HepG2 (cell line): Measurements from ENCODE around the gene GATD1. TPM values are rescaled to one million over a fixed set of nuclear protein-coding genes. Genes with fewer than 3 reads are reported as not detected.

ENCODE experiments used
- CC2D1A ChIP-seq: sonication (generic); formaldehyde crosslinking; IDR thresholded peaks from 2 replicates; pipeline ENCODE4 v1.8.1; 2023; ENCODE audit warnings: mild to moderate bottlenecking, missing genetic modification reagents
- GABPB1 ChIP-seq: IDR thresholded peaks from 2 replicates; pipeline ENCODE4 v1.6.1; 2016; ENCODE audit warnings: mild to moderate bottlenecking, missing genetic modification reagents, moderate library complexity, missing compliant biosample characterization
- GZF1 ChIP-seq: sonication (generic); formaldehyde crosslinking; IDR thresholded peaks from 2 replicates; pipeline ENCODE4 v1.5.1; 2020; ENCODE audit warnings: mild to moderate bottlenecking, missing genetic modification reagents
- HES4 ChIP-seq: sonication (generic); formaldehyde crosslinking; IDR thresholded peaks from 2 replicates; pipeline ENCODE4 v1.9.0; 2021; ENCODE audit warnings: mild to moderate bottlenecking, missing genetic modification reagents, borderline replicate concordance
- MXI1 ChIP-seq: IDR thresholded peaks from 3 replicates; pipeline ENCODE4 v1.6.1; 2012; ENCODE audit warnings: low read depth, low read length, inconsistent platforms, borderline replicate concordance
- SMYD3 ChIP-seq: sonication (generic); formaldehyde crosslinking; IDR thresholded peaks from 2 replicates; pipeline ENCODE4 v1.8.1; 2023; ENCODE audit warnings: mild to moderate bottlenecking, missing genetic modification reagents
- TBX2 ChIP-seq: sonication (generic); formaldehyde crosslinking; IDR thresholded peaks from 2 replicates; pipeline ENCODE4 v1.5.0; 2020; ENCODE audit warnings: missing genetic modification reagents, mild to moderate bottlenecking, borderline replicate concordance
- ZFP36L1 ChIP-seq: sonication (generic); formaldehyde crosslinking; IDR thresholded peaks from 2 replicates; pipeline ENCODE4 v1.8.0; 2022; ENCODE audit warnings: mild to moderate bottlenecking, missing genetic modification reagents, moderate library complexity
- ZNF101 ChIP-seq: sonication (generic); formaldehyde crosslinking; IDR thresholded peaks from 2 replicates; pipeline ENCODE4 v1.4.0; 2020; ENCODE audit warnings: mild to moderate bottlenecking, low read depth, missing genetic modification reagents, borderline replicate concordance
- ZNF263 ChIP-seq: sonication (generic); formaldehyde crosslinking; IDR thresholded peaks from 2 replicates; pipeline ENCODE4 v1.4.0; 2020; ENCODE audit warnings: missing genetic modification reagents
- ZNF264 ChIP-seq: sonication (generic); formaldehyde crosslinking; IDR thresholded peaks from 2 replicates; pipeline ENCODE4 v1.4.0; 2020; ENCODE audit warnings: missing genetic modification reagents
- ZNF343 ChIP-seq: sonication (generic); formaldehyde crosslinking; IDR thresholded peaks from 2 replicates; pipeline ENCODE4 v1.4.0; 2020; ENCODE audit warnings: mild to moderate bottlenecking, missing genetic modification reagents
- ZNF446 ChIP-seq: sonication (generic); formaldehyde crosslinking; IDR thresholded peaks from 2 replicates; pipeline ENCODE4 v1.5.0; 2020; ENCODE audit warnings: mild to moderate bottlenecking, missing genetic modification reagents
- ZNF556 ChIP-seq: sonication (generic); formaldehyde crosslinking; IDR thresholded peaks from 2 replicates; pipeline ENCODE4 v1.4.0; 2020; ENCODE audit warnings: mild to moderate bottlenecking, missing genetic modification reagents, borderline replicate concordance
- ZNF678 ChIP-seq: sonication (generic); formaldehyde crosslinking; IDR thresholded peaks from 2 replicates; pipeline ENCODE4 v1.4.0; 2020; ENCODE audit warnings: mild to moderate bottlenecking, missing genetic modification reagents
- ZNF737 ChIP-seq: sonication (generic); formaldehyde crosslinking; IDR thresholded peaks from 2 replicates; pipeline ENCODE4 v1.5.0; 2020; ENCODE audit warnings: missing genetic modification reagents, mild to moderate bottlenecking, borderline replicate concordance
- polyA plus RNA-seq, 8 experiments: library from polyadenylated mRNA; depleted of rRNA in 3 of 8; stranded (reverse) in 7 of 8; unstranded in 1 of 8; fragments of >200 nt; fragmentation: Illumina TruSeq in 4 of 8; extraction: Trizol in 4 of 8; gene quantifications; 2 replicates each; pipeline versions ENCODE4 v1.2.1 to v1.2.3, GENCODE V29; 2011 to 2016; ENCODE audit warnings: low read depth in 4 of 8, missing spikeins in 1 of 8, mixed read lengths in 1 of 8; ENCODE audit not compliant: insufficient read depth in 1 of 8
- total RNA-seq, 5 experiments: library from RNA; depleted of rRNA; stranded (reverse); fragments of >200 nt; fragmentation: Illumina TruSeq; extraction: Trizol; gene quantifications; 2 replicates each; pipeline ENCODE4 v1.2.3, GENCODE V29; 2016; ENCODE audit warnings: low read depth in 1 of 5
- TF ChIP-seq, protein P1 (sequence below), 2 experiments: sonication (generic) in 1 of 2; formaldehyde crosslinking in 1 of 2; IDR thresholded peaks; 2 replicates each; pipeline versions ENCODE4 v1.4.0 to v1.6.1; 2016 to 2020; ENCODE audit warnings: borderline replicate concordance in 1 of 2, low read depth in 1 of 2, mild to moderate bottlenecking in 1 of 2, missing genetic modification reagents in 1 of 2
- TF ChIP-seq, protein P2 (sequence below): IDR thresholded peaks from 2 replicates; pipeline ENCODE4 v1.6.1; 2016; ENCODE audit warnings: low read depth
- TF ChIP-seq, protein P3 (sequence below): sonication (generic); formaldehyde crosslinking; conservative IDR thresholded peaks from 2 replicates; pipeline ENCODE4 v1.4.0; 2020; ENCODE audit warnings: missing genetic modification reagents
- TF ChIP-seq, protein P4 (sequence below): IDR thresholded peaks from 2 replicates; pipeline ENCODE4 v1.6.1; 2016

Gene GATD1
- total and polyA plus RNA-seq, 2 of the 13 experiments (the other 11 are each of a cell fraction or from before 2014, with no cell fraction given), result 31.3 to 60.5 TPM

DNA sequence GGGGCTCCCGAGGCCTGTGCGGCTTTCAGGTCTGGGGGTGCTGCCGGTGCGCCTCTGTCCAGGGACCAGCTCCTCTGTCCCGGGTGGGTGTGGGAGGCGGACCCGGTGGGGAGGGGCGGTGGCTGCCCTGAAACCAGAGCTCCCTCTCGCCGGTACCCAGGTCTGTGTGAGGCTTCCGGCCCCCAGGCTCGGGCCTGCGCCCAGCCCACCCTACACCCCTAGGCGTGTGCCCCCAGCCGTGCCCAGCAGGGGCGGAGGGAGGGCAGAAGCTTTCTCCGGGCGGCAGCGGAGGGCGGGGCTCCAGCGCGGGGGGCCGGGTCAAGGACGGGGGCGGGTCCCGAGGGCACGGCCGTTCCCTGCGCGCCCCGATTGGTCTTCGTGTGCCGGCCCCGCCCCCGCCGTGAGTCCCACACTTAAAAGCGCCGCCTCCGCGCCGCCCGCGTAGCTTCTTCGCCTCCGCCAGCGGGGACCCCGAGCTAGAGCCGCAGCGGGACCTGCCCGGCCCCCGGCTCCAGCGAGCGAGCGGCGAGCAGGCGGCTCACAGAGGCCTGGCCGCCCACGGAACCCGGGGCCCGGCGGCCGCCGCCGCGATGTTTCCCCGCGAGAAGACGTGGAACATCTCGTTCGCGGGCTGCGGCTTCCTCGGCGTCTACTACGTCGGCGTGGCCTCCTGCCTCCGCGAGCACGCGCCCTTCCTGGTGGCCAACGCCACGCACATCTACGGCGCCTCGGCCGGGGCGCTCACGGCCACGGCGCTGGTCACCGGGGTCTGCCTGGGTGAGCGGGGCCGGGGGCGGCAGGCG is 42.0 kb upstream of the GATD1 start (continued):
- TF ChIP-seq, protein P1, sequence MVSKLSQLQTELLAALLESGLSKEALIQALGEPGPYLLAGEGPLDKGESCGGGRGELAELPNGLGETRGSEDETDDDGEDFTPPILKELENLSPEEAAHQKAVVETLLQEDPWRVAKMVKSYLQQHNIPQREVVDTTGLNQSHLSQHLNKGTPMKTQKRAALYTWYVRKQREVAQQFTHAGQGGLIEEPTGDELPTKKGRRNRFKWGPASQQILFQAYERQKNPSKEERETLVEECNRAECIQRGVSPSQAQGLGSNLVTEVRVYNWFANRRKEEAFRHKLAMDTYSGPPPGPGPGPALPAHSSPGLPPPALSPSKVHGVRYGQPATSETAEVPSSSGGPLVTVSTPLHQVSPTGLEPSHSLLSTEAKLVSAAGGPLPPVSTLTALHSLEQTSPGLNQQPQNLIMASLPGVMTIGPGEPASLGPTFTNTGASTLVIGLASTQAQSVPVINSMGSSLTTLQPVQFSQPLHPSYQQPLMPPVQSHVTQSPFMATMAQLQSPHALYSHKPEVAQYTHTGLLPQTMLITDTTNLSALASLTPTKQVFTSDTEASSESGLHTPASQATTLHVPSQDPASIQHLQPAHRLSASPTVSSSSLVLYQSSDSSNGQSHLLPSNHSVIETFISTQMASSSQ (IDR thresholded peaks at IDR 0.05; ENCODE audit: low read depth), result no peak
- TF ChIP-seq, protein P1 (CRISPR knock-in tag; IDR thresholded peaks at IDR 0.05; ENCODE audit: borderline replicate concordance), result peak; percentile 26; the same call in 1 of the 2 replicates
- TF ChIP-seq GZF1 (CRISPR knock-in tag) (no peak), MXI1 (peak; percentile 62; the same call in 1 of the 3 replicates), ZNF101 (CRISPR knock-in tag) (0 out of 2 replicates have a peak, but pooled peaks have one; percentile 45), ZNF263 (CRISPR knock-in tag) (no peak), CC2D1A (CRISPR knock-in tag) (no peak), ZNF678 (no peak), TBX2 (CRISPR knock-in tag) (0 out of 2 replicates have a peak, but pooled peaks have one; percentile 43), ZFP36L1 (CRISPR knock-in tag) (peak; percentile 35), ZNF343 (peak; percentile 91; the same call in 1 of the 2 replicates), ZNF446 (CRISPR knock-in tag) (peak; percentile 67; the same call in 1 of the 2 replicates), ZNF264 (no peak), GABPB1 (peak; percentile 31; the same call in 1 of the 2 replicates), ZNF737 (CRISPR knock-in tag) (no peak), SMYD3 (0 out of 2 replicates have a peak, but pooled peaks have one; percentile 29), HES4 (0 out of 2 replicates have a peak, but pooled peaks have one; percentile 51), ZNF556 (CRISPR knock-in tag) (peak; percentile 57; the same call in 1 of the 2 replicates)
- TF ChIP-seq, protein P2, sequence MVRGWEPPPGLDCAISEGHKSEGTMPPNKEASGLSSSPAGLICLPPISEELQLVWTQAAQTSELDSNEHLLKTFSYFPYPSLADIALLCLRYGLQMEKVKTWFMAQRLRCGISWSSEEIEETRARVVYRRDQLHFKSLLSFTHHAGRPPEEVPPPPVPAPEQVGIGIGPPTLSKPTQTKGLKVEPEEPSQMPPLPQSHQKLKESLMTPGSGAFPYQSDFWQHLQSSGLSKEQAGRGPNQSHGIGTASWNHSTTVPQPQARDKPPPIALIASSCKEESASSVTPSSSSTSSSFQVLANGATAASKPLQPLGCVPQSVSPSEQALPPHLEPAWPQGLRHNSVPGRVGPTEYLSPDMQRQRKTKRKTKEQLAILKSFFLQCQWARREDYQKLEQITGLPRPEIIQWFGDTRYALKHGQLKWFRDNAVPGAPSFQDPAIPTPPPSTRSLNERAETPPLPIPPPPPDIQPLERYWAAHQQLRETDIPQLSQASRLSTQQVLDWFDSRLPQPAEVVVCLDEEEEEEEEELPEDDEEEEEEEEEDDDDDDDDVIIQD (CRISPR knock-in tag), result no peak
- TF ChIP-seq, protein P3, sequence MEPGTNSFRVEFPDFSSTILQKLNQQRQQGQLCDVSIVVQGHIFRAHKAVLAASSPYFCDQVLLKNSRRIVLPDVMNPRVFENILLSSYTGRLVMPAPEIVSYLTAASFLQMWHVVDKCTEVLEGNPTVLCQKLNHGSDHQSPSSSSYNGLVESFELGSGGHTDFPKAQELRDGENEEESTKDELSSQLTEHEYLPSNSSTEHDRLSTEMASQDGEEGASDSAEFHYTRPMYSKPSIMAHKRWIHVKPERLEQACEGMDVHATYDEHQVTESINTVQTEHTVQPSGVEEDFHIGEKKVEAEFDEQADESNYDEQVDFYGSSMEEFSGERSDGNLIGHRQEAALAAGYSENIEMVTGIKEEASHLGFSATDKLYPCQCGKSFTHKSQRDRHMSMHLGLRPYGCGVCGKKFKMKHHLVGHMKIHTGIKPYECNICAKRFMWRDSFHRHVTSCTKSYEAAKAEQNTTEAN (CRISPR knock-in tag), result no peak
- TF ChIP-seq, protein P4, sequence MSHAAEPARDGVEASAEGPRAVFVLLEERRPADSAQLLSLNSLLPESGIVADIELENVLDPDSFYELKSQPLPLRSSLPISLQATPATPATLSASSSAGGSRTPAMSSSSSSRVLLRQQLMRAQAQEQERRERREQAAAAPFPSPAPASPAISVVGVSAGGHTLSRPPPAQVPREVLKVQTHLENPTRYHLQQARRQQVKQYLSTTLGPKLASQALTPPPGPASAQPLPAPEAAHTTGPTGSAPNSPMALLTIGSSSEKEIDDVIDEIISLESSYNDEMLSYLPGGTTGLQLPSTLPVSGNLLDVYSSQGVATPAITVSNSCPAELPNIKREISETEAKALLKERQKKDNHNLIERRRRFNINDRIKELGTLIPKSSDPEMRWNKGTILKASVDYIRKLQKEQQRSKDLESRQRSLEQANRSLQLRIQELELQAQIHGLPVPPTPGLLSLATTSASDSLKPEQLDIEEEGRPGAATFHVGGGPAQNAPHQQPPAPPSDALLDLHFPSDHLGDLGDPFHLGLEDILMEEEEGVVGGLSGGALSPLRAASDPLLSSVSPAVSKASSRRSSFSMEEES (CRISPR knock-in tag), result no peak
